Ovary (tissue), 9 donors: ENCODE measurements around the gene RFX5. TPM values are rescaled to one million over a fixed set of nuclear protein-coding genes. Genes with fewer than 3 reads are reported as not detected.

Experiments used
- DNase-seq, 5 donors: peaks; one replicate each; pipeline ENCODE4 v3.0.0-alpha.2; 2019 to 2020
- H3K27ac ChIP-seq, 2 donors: fragments of 200-600 bp; one replicate each; pipeline versions ENCODE4 v1.5.1 to v1.8.0; 2019 to 2022
- H3K27me3 ChIP-seq: fragments of 200-600 bp; one replicate; pipeline ENCODE4 v1.8.0; 2022
- H3K36me3 ChIP-seq: fragments of 200-600 bp; sonication (generic); one replicate; pipeline ENCODE4 v1.5.1; 2019
- H3K4me1 ChIP-seq: one replicate; pipeline ENCODE4 v1.8.1; 2013; ENCODE audit warnings: mild to moderate bottlenecking, moderate library complexity; ENCODE audit not compliant: insufficient read depth
- H3K4me3 ChIP-seq: fragments of 200-600 bp; sonication (generic); one replicate; pipeline ENCODE4 v1.5.1; 2017
- H3K9me3 ChIP-seq, 2 donors: fragments of 200-600 bp in 1 of 2; sonication (generic) in 1 of 2; one replicate each; pipeline versions ENCODE4 v1.5.1 to v1.8.1; 2013 to 2019; ENCODE audit warnings: mild to moderate bottlenecking in 1 of 2, moderate library complexity in 1 of 2
- EP300 ChIP-seq: sonication (generic); formaldehyde crosslinking; IDR thresholded peaks from one replicate; pipeline ENCODE4 v1.6.1; 2017; ENCODE audit warnings: antibody characterized with exemption
- POLR2A ChIP-seq: fragments of 450-650 bp; IDR thresholded peaks from one replicate; pipeline ENCODE4 v1.6.1; 2017; ENCODE audit warnings: antibody characterized with exemption, mild to moderate bottlenecking, moderate library complexity
- WGBS, 3 donors: extraction: QIAGEN DNeasy Blood & Tissue Kit in 1 of 3; methylation state at CpG; one replicate each; pipeline versions ENCODE4 v1.1.5 to v1.1.7; 2013 to 2017; 5-methylcytosine and 5-hydroxymethylcytosine counted together
- intact Hi-C, 4 donors: fragments of 100-400 bp; cut with DNase I; formaldehyde crosslinking; loops; one replicate each; pipeline versions ENCODE4 v1.11.0 to v1.15.1; 2022 to 2023
- polyA plus RNA-seq, 2 donors: library from polyadenylated mRNA; stranded (reverse); fragments of 200-250 nt in 1 of 2; fragments of 350-450 nt in 1 of 2; fragmentation: Illumina TruSeq in 1 of 2; extraction: RNeasy Lipid Tissue Mini Kit (QIAGEN cat#74804) in 1 of 2; gene quantifications; one replicate each; pipeline ENCODE4 v1.2.3, GENCODE V29; 2013 to 2014
- total RNA-seq, 7 donors: library from RNA; depleted of rRNA in 2 of 7; stranded (reverse); fragments of >200 nt in 2 of 7; fragmentation: NEBNext Ultra II Directional in 3 of 7; extraction: Animal tissue kit (Norgen Biotek cat#: 25700) in 3 of 7; gene quantifications; one replicate each; pipeline versions ENCODE4 v1.1.0 to v1.2.4, GENCODE V29; 2016 to 2023
- TF ChIP-seq, protein P1 (sequence below), 3 donors: fragments of 450-650 bp in 2 of 3; fragments of 200-600 bp in 1 of 3; IDR thresholded peaks; one replicate each; pipeline versions ENCODE4 v1.5.1 to v1.8.0; 2016 to 2022; ENCODE audit warnings: antibody characterized with exemption in 3 of 3, mild to moderate bottlenecking in 1 of 3
- donor health status: DM: no; HTN: no; CAD: no; lungs with moderate emphysema.
- donor health status: DM: no; HTN: no; CAD: no.
- donor health status: Bipolar disorder and iron deficiency.
- donor health status: DM: yes; HTN: yes; CAD: no.
- donor health status: DM: no; HTN: no; CAD: no.
- donor health status: DM: yes; HTN: yes; CAD: no.

The RFX5 gene
- total and polyA plus RNA-seq, 9 donors, result 11.8 to 38.7 (median 22.6) TPM

DNA sequence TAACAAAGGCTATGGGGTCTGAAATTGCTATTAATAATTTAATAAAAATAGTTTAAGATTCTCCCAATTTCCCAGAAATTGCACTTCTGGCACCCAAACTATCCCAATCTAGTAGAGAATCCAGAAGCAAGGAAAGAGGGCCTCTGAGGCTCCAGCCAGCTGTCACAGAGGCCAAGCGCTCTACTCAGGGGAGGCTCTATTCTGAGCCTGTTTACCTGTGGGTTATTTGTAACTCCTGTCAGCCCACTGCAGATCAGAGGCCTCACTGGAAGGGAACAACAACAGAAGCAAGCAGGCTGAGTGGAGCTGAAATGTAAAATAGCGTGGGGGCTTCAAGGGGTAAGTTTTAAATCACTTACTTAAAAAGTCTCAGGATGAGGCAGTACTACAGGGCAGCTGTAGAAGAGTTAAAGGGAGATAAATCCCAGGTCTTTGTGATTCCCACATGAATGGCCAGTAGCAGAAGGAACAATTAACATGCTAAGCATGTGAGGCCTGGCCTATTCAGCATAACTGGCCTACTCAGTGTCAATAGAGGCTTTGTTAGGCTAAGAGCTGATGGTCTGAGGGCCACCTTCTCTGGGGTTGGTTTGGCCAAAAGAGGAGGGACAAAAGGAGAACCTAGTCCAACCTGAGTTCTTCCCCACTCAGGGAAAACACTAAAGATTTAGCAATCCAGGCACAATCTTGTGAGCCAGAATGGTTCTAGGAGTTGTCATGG, 52.1 kb downstream of the RFX5 start:
- Histone ChIP-seq H3K9me3 (no peaks in the 10 kb centered on the region), H3K36me3 (no peaks in the 10 kb centered on the region), H3K4me3 (no peak overlapping the region), H3K27me3 (no peaks in the 10 kb centered on the region), H3K27ac (no peak overlapping the region), H3K4me1 (no peaks in the 10 kb centered on the region)
- TF ChIP-seq, protein P1, sequence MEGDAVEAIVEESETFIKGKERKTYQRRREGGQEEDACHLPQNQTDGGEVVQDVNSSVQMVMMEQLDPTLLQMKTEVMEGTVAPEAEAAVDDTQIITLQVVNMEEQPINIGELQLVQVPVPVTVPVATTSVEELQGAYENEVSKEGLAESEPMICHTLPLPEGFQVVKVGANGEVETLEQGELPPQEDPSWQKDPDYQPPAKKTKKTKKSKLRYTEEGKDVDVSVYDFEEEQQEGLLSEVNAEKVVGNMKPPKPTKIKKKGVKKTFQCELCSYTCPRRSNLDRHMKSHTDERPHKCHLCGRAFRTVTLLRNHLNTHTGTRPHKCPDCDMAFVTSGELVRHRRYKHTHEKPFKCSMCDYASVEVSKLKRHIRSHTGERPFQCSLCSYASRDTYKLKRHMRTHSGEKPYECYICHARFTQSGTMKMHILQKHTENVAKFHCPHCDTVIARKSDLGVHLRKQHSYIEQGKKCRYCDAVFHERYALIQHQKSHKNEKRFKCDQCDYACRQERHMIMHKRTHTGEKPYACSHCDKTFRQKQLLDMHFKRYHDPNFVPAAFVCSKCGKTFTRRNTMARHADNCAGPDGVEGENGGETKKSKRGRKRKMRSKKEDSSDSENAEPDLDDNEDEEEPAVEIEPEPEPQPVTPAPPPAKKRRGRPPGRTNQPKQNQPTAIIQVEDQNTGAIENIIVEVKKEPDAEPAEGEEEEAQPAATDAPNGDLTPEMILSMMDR (IDR thresholded peaks at IDR 0.05), result no peak
- TF ChIP-seq POLR2A, result no peak
- no peak for TF ChIP-seq EP300
- no peak for DNase-seq
- WGBS, 3 donors, result 79 to 91% (median 87%) methylated on average over 2 of the region's 2 CpGs
- intact Hi-C loops, result loop anchor here in 2 of 4 donors (5.0 to 10.0 kb wide), 2 partner anchors 47 to 100 kb away; partner anchors contain the start of gene PSMB4 (in 1 of the 2)

DNA sequence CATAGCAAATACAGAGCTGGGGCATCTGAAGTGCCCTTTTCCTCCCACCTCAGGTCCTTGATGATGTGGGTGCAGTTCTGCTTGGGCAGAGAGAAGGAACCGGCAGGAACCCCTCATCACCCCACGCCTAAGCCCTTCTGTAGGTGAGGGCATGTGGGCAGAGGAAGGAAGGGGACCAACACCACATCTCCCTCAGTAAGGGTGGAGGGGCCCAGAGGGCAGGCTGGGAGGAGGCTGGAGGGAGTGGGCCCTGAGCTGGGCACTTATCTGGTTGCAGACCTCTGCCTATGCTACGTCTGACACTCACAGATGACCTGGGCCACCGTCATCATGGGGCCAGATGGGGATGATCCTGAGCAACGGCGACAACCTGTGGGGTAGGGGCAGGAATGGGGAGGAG, 54.0 kb downstream of the RFX5 start:
- H3K9me3 ChIP-seq, result no peaks in the 10 kb centered on the region
- H3K36me3 ChIP-seq, result no peaks in the 10 kb centered on the region
- intact Hi-C loops, result loop anchor here in 1 of 4 donors (10.0 kb wide), 1 partner anchor 102 kb away; the partner anchor contains the start of gene PSMB4
- no peak for DNase-seq
- no peaks in the 10 kb centered on the region for H3K27me3 ChIP-seq
- H3K4me3 ChIP-seq, result no peak overlapping the region
- H3K4me1 ChIP-seq, result no peaks in the 10 kb centered on the region
- 72 to 80% (median 73%) methylated on average over 6 of the region's 6 CpGs for WGBS, 3 donors
- H3K27ac ChIP-seq, result no peak overlapping the region
- TF ChIP-seq POLR2A, result no peak
- no peak for TF ChIP-seq EP300
- TF ChIP-seq, protein P1 (IDR thresholded peaks at IDR 0.05), result no peak

DNA sequence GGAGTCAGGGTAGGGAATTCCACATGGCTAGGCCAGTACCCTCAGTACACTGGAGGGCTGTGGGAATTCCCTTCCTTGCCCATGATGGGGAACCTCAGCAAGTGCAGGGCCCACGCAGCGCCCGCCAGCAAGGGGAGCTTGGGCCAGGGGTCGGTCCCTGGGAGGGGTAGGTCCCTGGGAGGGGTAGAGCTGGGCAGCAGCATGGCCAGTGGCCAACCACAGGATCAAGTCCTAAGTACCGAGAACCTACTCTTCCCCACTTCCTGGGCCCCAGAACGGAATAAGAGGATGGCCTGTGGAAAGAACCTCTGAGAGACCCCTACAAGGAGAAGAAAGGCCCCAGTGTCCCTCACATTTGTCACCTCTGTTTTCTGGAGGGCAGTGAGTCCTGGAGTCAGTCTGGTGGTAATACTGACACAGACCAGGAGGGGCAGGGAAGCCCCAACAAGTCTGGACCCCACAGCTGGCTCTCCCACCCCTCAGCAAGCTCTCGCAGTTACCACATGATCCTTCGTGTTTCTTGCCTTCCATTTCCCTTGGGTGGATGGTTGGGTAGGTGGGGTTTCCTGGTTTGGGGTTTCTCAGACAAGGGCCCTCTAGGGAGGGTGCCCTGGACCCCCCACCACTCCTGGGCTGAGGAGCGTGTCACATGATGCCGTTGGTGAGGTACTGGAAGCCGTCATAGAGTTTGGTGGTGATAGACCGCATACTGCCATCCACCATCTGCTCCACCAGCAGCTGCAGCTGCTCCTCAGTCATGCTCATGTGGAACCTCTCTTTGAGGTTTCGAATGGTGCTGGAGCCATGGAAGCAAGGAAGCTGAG, 54.6 kb downstream of the RFX5 start:
- H3K27me3 ChIP-seq, result no peaks in the 10 kb centered on the region
- intact Hi-C loops, result loop anchor here in 1 of 4 donors (10.0 kb wide), 1 partner anchor 102 kb away; the partner anchor contains the start of gene PSMB4
- TF ChIP-seq POLR2A (no peak), EP300 (no peak)
- TF ChIP-seq, protein P1 (IDR thresholded peaks at IDR 0.05), result no peak
- no peak overlapping the region for H3K4me3 ChIP-seq
- 68 to 76% (median 71%) methylated on average over 13 of the region's 13 CpGs for WGBS, 3 donors
- no peaks in the 10 kb centered on the region for H3K36me3 ChIP-seq
- no peaks in the 10 kb centered on the region for H3K9me3 ChIP-seq
- no peak overlapping the region for H3K27ac ChIP-seq
- no peaks in the 10 kb centered on the region for H3K4me1 ChIP-seq
- DNase-seq, result no peak

DNA sequence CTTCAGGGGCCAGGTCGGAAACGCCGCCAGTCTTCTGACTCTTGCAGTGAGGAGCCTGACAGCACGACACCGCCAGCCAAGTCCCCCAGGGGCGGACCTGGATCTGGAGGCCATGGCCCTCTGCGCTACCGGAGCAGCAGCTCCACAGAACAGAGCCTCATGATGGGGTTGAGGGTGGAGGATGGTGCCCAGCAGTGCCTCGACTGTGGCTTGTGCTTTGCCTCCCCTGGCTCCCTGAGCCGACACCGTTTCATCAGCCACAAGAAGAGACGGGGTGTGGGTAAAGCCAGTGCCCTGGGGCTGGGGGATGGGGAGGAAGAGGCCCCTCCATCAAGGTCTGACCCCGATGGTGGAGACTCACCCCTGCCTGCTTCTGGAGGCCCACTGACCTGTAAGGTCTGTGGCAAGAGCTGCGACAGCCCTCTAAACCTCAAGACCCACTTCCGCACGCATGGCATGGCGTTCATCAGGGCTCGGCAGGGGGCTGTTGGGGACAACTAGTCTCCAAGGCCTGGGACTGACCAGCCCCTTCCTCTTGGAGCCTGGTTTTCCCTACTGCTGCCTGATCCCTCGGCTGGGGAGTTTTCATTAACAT, 56.2 kb downstream of the RFX5 start:
- peak in 1 of 5 donors; percentile 23 for DNase-seq
- no peaks in the 10 kb centered on the region for H3K4me1 ChIP-seq
- TF ChIP-seq, protein P1 (IDR thresholded peaks at IDR 0.05), result no peak
- TF ChIP-seq EP300 (no peak), POLR2A (no peak)
- intact Hi-C loops, result loop anchor here in 1 of 4 donors (10.0 kb wide), 1 partner anchor 104 kb away; the partner anchor contains the start of gene PSMB4
- H3K27me3 ChIP-seq, result no peaks in the 10 kb centered on the region
- no peak overlapping the region for H3K4me3 ChIP-seq
- WGBS, 3 donors, result 77 to 78% (median 77%) methylated on average over 19 of the region's 19 CpGs
- no peak overlapping the region for H3K27ac ChIP-seq
- no peaks in the 10 kb centered on the region for H3K36me3 ChIP-seq
- no peaks in the 10 kb centered on the region for H3K9me3 ChIP-seq
